ENCODE measurements around the gene POLRMT. TPM values are rescaled to one million over a fixed set of nuclear protein-coding genes. Genes with fewer than 3 reads are reported as not detected.

Gene POLRMT
- total RNA-seq, 1 donor from 2014 or later, result 53.6 TPM

GRCh38 chr19:639253-640160, 6.2 kb upstream of the POLRMT start, which contains the start of gene FGF22:
TSS of gene FGF22 (plus strand) at chr19:639879. CDS start at chr19:639926, 47 bp downstream.
- Mint-ChIP-seq H3K27me3 (ENCODE audit: unreplicated experiment) (peaks cover 17% of the 10 kb centered on the region), H3K4me3 (ENCODE audit: unreplicated experiment) (peak within 1 kb of the TSS; percentile 82), H3K9me3 (ENCODE audit: unreplicated experiment) (no peaks in the 10 kb centered on the region), H3K36me3 (ENCODE audit: low read depth, unreplicated experiment) (no peaks in the 10 kb centered on the region), H3K4me1 (ENCODE audit: unreplicated experiment) (no peaks in the 10 kb centered on the region), H3K27ac (ENCODE audit: unreplicated experiment) (no peak within 1 kb of the TSS)
- no peak for TF ChIP-seq CTCF (IDR thresholded peaks at IDR 0.05; ENCODE audit: unreplicated experiment)
- DNase-seq (ENCODE audit: low spot score), result peak; percentile 96

- H3K4me1 Mint-ChIP-seq (ENCODE audit: unreplicated experiment), result no peaks in the 10 kb centered on the region
- no peak for DNase-seq (ENCODE audit: low spot score)
- H3K27ac Mint-ChIP-seq (ENCODE audit: unreplicated experiment), result no peak overlapping the region
- no peak overlapping the region for H3K4me3 Mint-ChIP-seq (ENCODE audit: unreplicated experiment)
- no peaks in the 10 kb centered on the region for H3K9me3 Mint-ChIP-seq (ENCODE audit: unreplicated experiment)
- no peaks in the 10 kb centered on the region for H3K36me3 Mint-ChIP-seq (ENCODE audit: low read depth, unreplicated experiment)
- peaks cover 17% of the 10 kb centered on the region for H3K27me3 Mint-ChIP-seq (ENCODE audit: unreplicated experiment)
- no peak for TF ChIP-seq CTCF (IDR thresholded peaks at IDR 0.05; ENCODE audit: unreplicated experiment)
These were observed 5.5 kb upstream of the POLRMT start for GRCh38 chr19:638906-639252.

- no peaks in the 10 kb centered on the region for H3K4me1 Mint-ChIP-seq (ENCODE audit: unreplicated experiment)
- no peak overlapping the region for H3K4me3 Mint-ChIP-seq (ENCODE audit: unreplicated experiment)
- H3K9me3 Mint-ChIP-seq (ENCODE audit: unreplicated experiment), result no peaks in the 10 kb centered on the region
- no peak for DNase-seq (ENCODE audit: low spot score)
- no peak overlapping the region for H3K27ac Mint-ChIP-seq (ENCODE audit: unreplicated experiment)
- no peak for TF ChIP-seq CTCF (IDR thresholded peaks at IDR 0.05; ENCODE audit: unreplicated experiment)
- H3K36me3 Mint-ChIP-seq (ENCODE audit: low read depth, unreplicated experiment), result peaks cover 6% of the 10 kb centered on the region
- H3K27me3 Mint-ChIP-seq (ENCODE audit: unreplicated experiment), result peaks cover 20% of the 10 kb centered on the region
These were observed 1.8 kb upstream of the POLRMT start for GRCh38 chr19:634975-635652.

- Mint-ChIP-seq H3K36me3 (ENCODE audit: low read depth, unreplicated experiment) (peaks cover 6% of the 10 kb centered on the region), H3K4me3 (ENCODE audit: unreplicated experiment) (peak overlapping the region; percentile 95), H3K4me1 (ENCODE audit: unreplicated experiment) (no peaks in the 10 kb centered on the region), H3K9me3 (ENCODE audit: unreplicated experiment) (no peaks in the 10 kb centered on the region), H3K27me3 (ENCODE audit: unreplicated experiment) (peaks cover 16% of the 10 kb centered on the region), H3K27ac (ENCODE audit: unreplicated experiment) (peak overlapping the region; percentile 92)
- TF ChIP-seq CTCF (IDR thresholded peaks at IDR 0.05; ENCODE audit: unreplicated experiment), result no peak
- DNase-seq (ENCODE audit: low spot score), result no peak
These were observed 676 bp upstream of the POLRMT start for GRCh38 chr19:633786-634639.
